ENCODE results near the gene SYNGR1.

The SYNGR1 gene

GRCh38 chr22:39349967-39350726 lies at the start of gene SYNGR1:
Gene SYNGR1, plus strand, starts transcription at chr22:39349991. Its CDS starts 20 bp downstream, at chr22:39350011.
- DNase-seq = peak in 1 of 2 experiments; percentile 36

DNA sequence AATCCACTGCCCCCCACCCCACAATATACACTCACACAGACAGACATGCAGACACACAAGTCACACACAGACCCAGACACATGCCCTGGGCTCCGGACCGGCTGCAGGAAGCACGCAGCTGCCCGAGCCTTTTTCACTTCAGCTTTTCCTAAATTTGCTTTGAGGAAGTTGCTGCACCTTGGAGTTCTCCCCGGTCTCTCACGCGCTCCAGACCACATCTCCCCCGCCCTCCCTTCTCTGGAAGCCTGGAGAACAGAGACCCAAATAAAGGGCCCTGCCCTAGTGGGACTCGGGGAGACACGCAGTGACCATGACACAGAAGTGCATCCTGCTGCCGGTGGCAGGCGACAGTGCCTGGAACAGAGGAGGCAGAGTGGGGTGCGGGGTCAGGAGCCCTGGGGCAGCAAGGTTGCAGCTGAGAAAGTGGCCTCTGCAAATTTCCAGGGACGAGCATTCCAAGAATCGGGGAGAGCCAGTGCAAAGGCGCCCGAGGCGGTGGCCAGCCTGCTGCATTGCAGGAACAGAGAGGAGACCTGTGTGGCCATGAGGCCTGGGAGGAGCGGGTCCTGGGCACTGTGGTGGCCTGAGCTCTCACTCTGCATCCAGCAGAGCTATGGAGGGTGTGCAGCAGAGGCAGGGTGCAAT lies 49.5 kb upstream of the SYNGR1 start:
- no peak for DNase-seq

DNA sequence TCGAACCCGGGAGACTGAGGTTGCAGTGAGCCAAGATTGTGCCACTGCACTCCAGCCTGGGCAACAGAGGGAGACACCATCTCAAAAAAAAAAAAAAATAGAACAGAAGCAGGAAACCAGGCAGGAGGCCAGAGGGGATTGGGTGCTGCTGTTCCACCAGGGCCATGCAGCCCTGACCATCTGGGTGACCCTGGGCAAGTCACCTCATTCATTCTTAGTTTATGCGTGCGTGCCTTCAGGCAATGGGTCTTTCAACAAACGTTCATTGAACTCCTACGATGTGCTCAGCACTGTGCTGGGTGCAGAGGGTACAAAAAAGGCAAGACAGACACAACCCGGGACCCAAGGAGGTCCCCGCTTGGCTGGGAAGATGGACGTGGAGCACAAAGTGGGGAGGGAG lies 48.7 kb upstream of the SYNGR1 start:
- no peak for DNase-seq

- no peak for DNase-seq
Observed at GRCh38 chr22:39301926-39302325, 47.9 kb upstream of the SYNGR1 start.

DNA sequence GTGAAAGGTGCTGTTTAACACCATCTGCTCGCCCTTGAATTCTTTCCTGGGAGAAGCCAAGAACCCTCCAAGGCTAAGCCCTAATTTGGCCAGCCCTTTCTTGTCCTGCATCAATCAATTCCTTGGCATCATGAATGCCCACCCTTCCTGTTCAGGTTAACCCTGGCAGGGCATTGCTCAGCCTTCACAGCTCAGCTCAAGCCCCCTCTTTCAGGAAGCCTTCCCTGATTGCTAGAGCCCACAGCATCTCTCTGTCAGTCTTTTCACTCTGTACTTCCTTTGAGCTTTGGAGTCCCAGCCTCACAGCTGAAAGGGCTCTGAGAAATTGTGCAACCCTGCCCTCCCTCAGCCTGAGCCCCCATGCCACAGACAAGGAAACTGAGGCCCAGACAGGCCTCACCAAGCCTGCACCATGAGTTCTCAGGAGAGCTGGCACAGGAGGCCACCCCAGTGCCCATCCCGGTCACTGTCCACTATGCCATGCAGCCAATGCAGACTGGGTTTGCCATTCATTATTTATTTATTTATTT lies 47.3 kb upstream of the SYNGR1 start:
- DNase-seq = no peak

DNA sequence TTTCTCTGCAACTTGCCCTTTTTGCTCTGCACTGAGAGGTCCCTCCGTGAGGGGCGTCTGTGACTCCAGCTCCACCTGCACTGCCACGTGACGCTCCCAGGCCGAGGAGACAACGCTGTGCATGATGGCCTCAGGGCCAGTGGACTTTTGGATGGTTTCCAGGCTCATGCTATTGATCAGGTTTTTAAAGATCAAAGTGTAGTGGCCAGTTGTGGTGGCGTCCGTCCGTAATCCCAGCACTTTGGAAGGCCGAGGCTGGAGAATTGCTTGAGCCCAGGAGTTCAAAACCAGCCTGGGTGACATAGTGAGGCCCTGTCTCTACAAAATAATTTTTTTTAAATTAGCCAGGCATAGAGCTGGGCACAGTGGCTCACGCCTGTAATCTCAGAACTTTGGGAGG lies 46.4 kb upstream of the SYNGR1 start:
- DNase-seq = no peak

- no peak for DNase-seq
Observed at GRCh38 chr22:39303892-39304671, 45.7 kb upstream of the SYNGR1 start.

DNA sequence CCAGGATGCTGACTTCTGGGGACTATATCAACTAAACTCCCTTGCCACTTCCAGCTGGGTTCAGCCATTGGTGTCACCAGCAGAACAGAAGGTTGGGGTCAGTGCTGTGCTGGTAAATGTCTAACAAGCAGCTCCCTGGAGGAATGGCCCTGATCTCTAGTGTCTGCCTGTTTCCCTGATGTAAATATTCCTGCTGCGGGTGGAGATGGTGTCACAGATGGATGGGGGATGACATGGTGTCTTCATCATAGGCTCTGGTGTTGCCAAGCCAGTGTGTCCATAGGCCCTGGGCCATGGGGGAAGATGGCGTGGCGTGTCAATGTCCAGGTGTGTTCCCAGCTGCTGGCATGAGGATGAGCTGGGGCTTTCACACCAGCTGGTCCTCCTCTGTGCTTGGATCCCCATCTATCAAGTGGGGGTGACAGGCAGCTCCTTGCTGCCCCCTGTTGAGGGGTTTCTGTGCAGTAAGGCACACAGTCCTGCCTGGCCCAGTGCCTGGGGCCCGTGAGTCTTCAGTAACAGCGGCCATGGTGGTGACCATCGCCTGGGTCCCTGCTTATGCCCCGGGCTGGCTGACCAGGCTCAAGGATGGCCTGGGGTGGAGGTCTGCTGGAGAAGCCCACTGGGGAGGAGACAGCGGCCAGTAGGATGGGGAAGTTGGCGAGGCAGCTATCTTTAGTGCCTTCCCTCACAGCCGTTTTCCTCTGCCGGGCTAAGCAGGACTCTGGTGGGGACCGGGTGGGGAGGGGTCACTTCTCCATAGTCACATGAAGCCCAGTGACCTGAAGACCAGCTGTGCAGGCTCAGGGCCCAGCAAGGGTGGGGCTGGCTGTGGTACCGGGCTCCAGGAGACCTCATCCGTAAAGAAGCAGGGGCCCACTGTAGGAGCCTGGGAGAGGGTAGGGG lies 43.1 kb upstream of the SYNGR1 start:
- peak; percentile 74 to 75 for DNase-seq

DNA sequence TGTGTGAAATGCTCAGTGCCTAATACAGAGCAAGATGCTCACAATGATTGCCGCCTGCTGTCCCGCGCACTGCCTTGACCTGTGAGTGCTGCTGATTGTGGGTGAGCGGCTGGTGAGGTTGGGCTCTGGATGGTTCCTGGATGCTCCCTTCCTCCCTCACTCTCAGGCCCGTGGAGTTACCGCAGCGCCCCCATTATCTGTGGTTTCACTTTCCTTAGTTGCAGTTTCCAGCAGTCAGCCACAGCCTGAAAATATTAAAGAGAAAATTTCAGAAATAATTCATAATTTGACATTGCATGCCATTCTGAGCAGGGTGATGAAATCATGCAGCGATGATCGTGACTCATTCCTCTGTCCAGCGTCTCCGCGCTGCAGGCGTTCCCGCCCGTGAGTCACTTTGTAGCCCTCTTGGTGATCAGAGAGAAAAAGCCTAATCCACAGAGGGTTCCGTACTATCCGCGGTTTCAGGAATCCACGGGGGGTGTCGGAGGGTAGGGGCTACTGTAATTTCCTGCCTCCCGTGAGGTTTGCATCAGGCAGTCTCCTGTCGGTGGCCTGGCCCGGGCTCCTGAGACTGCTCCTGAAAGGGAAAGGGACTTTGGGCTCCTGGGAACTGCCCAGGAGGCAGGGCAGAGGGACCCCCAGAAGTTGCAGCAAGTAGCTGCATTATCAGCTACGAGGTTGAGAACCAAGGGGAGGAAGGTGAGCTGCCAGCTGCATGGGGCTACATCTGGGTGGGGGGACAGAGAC lies 41.0 kb upstream of the SYNGR1 start:
- no peak for DNase-seq

- DNase-seq = peak in 1 of 2 experiments; percentile 43
Observed at GRCh38 chr22:39309364-39309861, 40.4 kb upstream of the SYNGR1 start.

DNA sequence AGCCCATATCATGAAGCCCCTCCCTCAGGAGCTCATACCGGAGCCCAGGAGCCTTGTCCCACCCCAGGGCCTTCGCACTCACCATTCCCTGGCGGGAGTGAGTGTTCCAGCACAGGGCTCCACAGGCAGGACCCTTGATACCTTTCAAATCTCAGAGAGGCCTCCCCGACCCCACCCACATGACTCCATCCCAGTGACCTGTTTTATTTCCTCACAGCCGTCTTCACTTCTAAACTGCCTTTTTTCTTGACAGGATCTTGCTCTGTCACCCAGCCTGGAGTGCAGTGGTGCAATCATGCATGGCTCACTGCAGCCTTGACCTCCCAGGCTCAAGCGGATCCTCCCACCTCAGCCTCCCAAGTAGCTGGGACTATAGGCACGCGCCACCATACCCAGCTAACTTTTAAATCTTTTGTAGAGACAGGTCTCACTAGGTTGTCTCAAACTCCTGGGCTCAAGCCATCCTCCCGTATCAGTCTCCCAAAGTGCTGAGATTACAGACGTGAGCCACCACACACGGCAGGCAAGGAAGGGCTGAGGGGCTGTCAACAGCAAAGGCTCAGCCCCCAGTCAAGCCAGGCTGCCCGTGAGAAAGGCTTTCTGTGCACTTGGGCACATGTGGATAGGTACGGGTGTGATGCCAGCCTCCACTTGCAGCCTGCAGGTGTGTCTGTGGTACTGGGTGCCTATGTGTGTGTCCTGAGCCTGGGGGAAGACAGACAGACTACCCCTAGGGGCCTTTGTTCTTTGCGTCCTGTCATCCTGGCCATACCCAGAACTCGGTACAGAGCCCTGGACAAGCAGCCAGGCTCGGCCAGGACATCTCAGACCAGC lies 39.7 kb upstream of the SYNGR1 start:
- DNase-seq = no peak

DNA sequence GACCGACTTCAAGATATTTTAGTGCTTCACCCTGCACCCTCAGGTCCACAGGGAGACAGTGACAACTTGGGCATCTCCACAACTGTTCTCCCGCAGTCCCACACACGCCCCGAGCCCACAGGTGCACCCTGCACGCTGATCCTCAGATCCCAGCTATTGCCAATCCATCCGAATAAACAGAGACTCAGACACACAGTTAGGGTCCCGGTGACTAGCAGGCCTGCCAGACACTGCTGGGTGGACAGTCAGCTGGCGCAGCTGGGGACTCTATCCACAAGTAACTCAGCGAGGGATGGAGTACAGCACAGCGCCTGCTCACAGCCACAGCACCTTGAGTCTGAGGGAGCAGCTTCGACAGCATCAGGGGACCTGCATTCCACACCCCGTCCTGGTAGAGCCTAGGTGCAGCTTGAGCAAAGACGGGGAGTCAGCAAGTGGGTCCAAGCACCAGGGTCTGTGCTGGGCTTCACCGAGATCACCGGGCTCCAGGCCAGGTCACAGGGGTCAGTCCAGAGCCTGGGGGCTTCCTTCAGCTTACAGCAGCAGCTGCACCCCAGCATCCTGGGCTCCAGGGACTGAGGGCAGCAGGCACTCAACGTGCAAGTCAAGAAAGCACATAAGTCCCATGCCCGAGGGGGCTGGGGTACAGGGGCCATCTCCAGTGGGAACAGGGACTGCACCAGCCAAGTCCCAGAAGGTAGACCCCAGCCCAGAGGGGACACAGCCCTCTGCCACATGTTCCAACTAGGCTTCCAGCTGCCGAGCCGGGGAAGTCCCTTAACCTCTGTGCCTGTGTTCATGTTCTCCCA lies 38.0 kb upstream of the SYNGR1 start:
- peak; percentile 72 to 74 for DNase-seq

GRCh38 chr22:39312410-39312809 lies 37.4 kb upstream of the SYNGR1 start:
- peak in 1 of 2 experiments; percentile 42 for DNase-seq

GRCh38 chr22:39313258-39314001 lies 36.4 kb upstream of the SYNGR1 start:
- DNase-seq = peak in 1 of 2 experiments; percentile 33

GRCh38 chr22:39314251-39314971 lies 35.4 kb upstream of the SYNGR1 start:
- peak in 1 of 2 experiments; percentile 47 for DNase-seq

GRCh38 chr22:39315389-39315788 lies 34.4 kb upstream of the SYNGR1 start:
- DNase-seq = no peak

DNA sequence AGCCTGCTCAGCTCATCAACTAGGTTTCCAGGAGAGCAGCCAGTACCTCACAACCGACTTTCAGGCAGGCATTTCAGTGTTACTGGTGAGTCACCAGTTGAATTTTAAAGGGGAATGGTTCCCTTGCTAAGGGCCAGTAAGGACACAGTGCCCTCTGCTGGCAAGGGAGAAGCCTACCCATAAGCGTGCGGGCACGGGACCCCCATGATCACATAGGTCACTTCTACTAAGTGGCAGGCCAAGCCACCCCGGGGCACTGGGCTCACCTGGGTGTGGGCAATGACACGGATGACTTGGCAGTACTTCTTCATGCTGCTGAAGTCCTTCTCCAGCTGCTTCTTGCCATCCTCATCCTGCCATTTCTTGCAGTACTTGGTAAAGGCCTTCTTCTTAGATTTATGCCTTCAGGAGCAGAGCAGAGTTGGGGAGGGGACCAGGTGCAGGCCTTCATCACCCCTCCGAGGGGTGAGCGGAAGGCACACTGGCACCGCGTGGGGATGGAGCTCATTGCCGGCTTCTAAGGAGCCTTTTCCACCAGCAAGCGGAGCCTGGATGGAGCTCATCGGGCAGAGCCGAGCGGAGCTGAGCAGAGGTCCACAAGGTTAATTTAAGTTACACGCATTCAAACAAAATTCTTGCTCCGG lies 33.2 kb upstream of the SYNGR1 start:
- DNase-seq = peak; percentile 85 to 86
